Stomach (tissue), 4 donors: ENCODE data around the gene BHLHE40.

Experiments
- CTCF ChIP-seq, 7 experiments: fragments of 450-650 bp in 4 of 7; fragments of 200-600 bp in 3 of 7; sonication (generic) in 3 of 7; IDR thresholded peaks; one replicate each; pipeline ENCODE4 v1.5.1; 2016 to 2019; ENCODE audit warnings: antibody characterized with exemption in 7 of 7, control low read depth in 2 of 7, mild to moderate bottlenecking in 1 of 7
- POLR2AphosphoS5 ChIP-seq, 3 donors: sonication (generic); formaldehyde crosslinking; IDR thresholded peaks; one replicate each; pipeline ENCODE4 v1.6.1; 2016; ENCODE audit warnings: antibody characterized with exemption in 3 of 3

- TF ChIP-seq CTCF (IDR thresholded peaks at IDR 0.05): no peak
- no peak for TF ChIP-seq POLR2AphosphoS5 (IDR thresholded peaks at IDR 0.05)
Observed at GRCh38 chr3:4990069-4990468, 10.8 kb downstream of the BHLHE40 start.
